ENCODE results near the gene PCDHA9. TPM values are rescaled to one million over a fixed set of nuclear protein-coding genes. Genes with fewer than 3 reads are reported as not detected.
"Not testable (repeated sequence)": the region's sequence is repeated elsewhere in the genome, so short reads cannot be mapped to it uniquely, and the experiment has no call there.

PCDHA9 gene
- total RNA-seq (under 1 TPM; 0.49 to 0.68 TPM), polyA plus RNA-seq (not detected)
- long read RNA-seq, donor 1, result 0 reads
- long read RNA-seq, donor 2, result 0 reads
- long read RNA-seq, donor 3, result 0 reads
- long read RNA-seq, donor 4, full-length matches to known transcripts, result 1 of 1 reads
- long read RNA-seq, donor 4, partial matches to known transcripts, result 0 of 1 reads
- long read RNA-seq, donor 4, other reads (novel, unspliced or antisense), result 0 of 1 reads
- long read RNA-seq, donor 5, result 0 reads

GRCh38 chr5:140848139-140849102 is at the start of gene PCDHA9:
Gene PCDHA9 (plus strand): TSS chr5:140848382. CDS start chr5:140848496, 114 bp downstream.
- H3K36me3 ChIP-seq (ENCODE audit: control insufficient read depth in 4 of 4, insufficient read depth in 4 of 4, low read length in 4 of 4); H3K4me3 ChIP-seq; H3K4me1 ChIP-seq (ENCODE audit: control insufficient read depth in 5 of 5, insufficient read depth in 5 of 5, low read length in 5 of 5); H3K9ac ChIP-seq (ENCODE audit: insufficient read depth in 1 of 2, low read length in 2 of 2); H3K9me3 ChIP-seq (ENCODE audit: control insufficient read depth in 4 of 4, insufficient read depth in 3 of 4, low read length in 3 of 4); H3K27ac ChIP-seq (ENCODE audit: low read depth in 1 of 2, low read length in 1 of 2); ATAC-seq (ENCODE audit: insufficient read depth, low FRiP score); H3K27me3 ChIP-seq (ENCODE audit: control insufficient read depth in 3 of 3, insufficient read depth in 3 of 3, low read length in 2 of 3): not testable (repeated sequence)
- WGBS, 2 donors, result 6 to 23% methylated on average over 9 to 36 of the region's 48 CpGs
- DNase-seq, result peak in 2 of 3 donors; percentile 7 to 14

- ATAC-seq (ENCODE audit: insufficient read depth, low FRiP score) (no peak), DNase-seq (peak in 2 of 3 donors; percentile 16 to 45)
- H3K36me3 ChIP-seq (ENCODE audit: control insufficient read depth in 4 of 4, insufficient read depth in 4 of 4, low read length in 4 of 4), result no peaks in the 10 kb centered on the region
- WGBS, 2 donors, result 18 to 19% methylated on average over 29 of the region's 29 CpGs
- H3K9ac ChIP-seq (ENCODE audit: insufficient read depth in 1 of 2, low read length in 2 of 2), result no peak within 1 kb of the TSS
- H3K4me3 ChIP-seq, result peak within 1 kb of the TSS; percentile 16
- no peaks in the 10 kb centered on the region for H3K27me3 ChIP-seq (ENCODE audit: control insufficient read depth in 3 of 3, insufficient read depth in 3 of 3, low read length in 2 of 3)
- no peak for TF ChIP-seq CTCF (IDR thresholded peaks at IDR 0.05; ENCODE audit: control extremely low read depth, extremely low read depth)
- H3K4me1 ChIP-seq (ENCODE audit: control insufficient read depth in 5 of 5, insufficient read depth in 5 of 5, low read length in 5 of 5), result peaks cover 0 to 2% (median 0%) of the 10 kb centered on the region in 5 donors
- H3K9me3 ChIP-seq (ENCODE audit: control insufficient read depth in 4 of 4, insufficient read depth in 3 of 4, low read length in 3 of 4), result peaks cover 0 to 31% (median under 1%) of the 10 kb centered on the region in 4 donors
- no peak within 1 kb of the TSS for H3K27ac ChIP-seq (ENCODE audit: low read depth in 1 of 2, low read length in 1 of 2)
Observed at GRCh38 chr5:140800816-140801493, 47.2 kb upstream of the PCDHA9 start, which contains the start of gene PCDHA3. Gene PCDHA3 (plus strand): TSS chr5:140801057.

- Histone ChIP-seq H3K9me3 (ENCODE audit: control insufficient read depth in 4 of 4, insufficient read depth in 3 of 4, low read length in 3 of 4) (peaks cover 0 to 26% (median 0%) of the 10 kb centered on the region in 4 donors), H3K4me3 (no peak overlapping the region), H3K27me3 (ENCODE audit: control insufficient read depth in 3 of 3, insufficient read depth in 3 of 3, low read length in 2 of 3) (no peaks in the 10 kb centered on the region), H3K27ac (ENCODE audit: low read depth in 1 of 2, low read length in 1 of 2) (no peak overlapping the region), H3K36me3 (ENCODE audit: control insufficient read depth in 4 of 4, insufficient read depth in 4 of 4, low read length in 4 of 4) (no peaks in the 10 kb centered on the region), H3K4me1 (ENCODE audit: control insufficient read depth in 5 of 5, insufficient read depth in 5 of 5, low read length in 5 of 5) (peaks cover 0 to 2% (median 0%) of the 10 kb centered on the region in 5 donors), H3K9ac (ENCODE audit: insufficient read depth in 1 of 2, low read length in 2 of 2) (no peak overlapping the region)
- no peak for TF ChIP-seq CTCF (IDR thresholded peaks at IDR 0.05; ENCODE audit: control extremely low read depth, extremely low read depth)
- no peak for ATAC-seq (ENCODE audit: insufficient read depth, low FRiP score)
- WGBS, 2 donors, result 12 to 17% methylated on average over 16 of the region's 16 CpGs
- no peak for DNase-seq
Observed at GRCh38 chr5:140801494-140801841, 46.7 kb upstream of the PCDHA9 start.

GRCh38 chr5:140802381-140802780 is 45.8 kb upstream of the PCDHA9 start:
- not testable (repeated sequence) for H3K36me3 ChIP-seq (ENCODE audit: control insufficient read depth in 4 of 4, insufficient read depth in 4 of 4, low read length in 4 of 4); H3K27me3 ChIP-seq (ENCODE audit: control insufficient read depth in 3 of 3, insufficient read depth in 3 of 3, low read length in 2 of 3); H3K4me1 ChIP-seq (ENCODE audit: control insufficient read depth in 5 of 5, insufficient read depth in 5 of 5, low read length in 5 of 5); H3K27ac ChIP-seq (ENCODE audit: low read depth in 1 of 2, low read length in 1 of 2); DNase-seq; H3K9ac ChIP-seq (ENCODE audit: insufficient read depth in 1 of 2, low read length in 2 of 2); H3K4me3 ChIP-seq; ATAC-seq (ENCODE audit: insufficient read depth, low FRiP score)
- H3K9me3 ChIP-seq (ENCODE audit: control insufficient read depth in 4 of 4, insufficient read depth in 3 of 4, low read length in 3 of 4), result peaks cover 0 to 23% (median 0%) of the 10 kb centered on the region in 4 donors
- 45 to 53% methylated on average over 45 of the region's 45 CpGs for WGBS, 2 donors
